Lung (tissue), 16 donors: ENCODE measurements around the gene ZNF350. TPM values are rescaled to one million over a fixed set of nuclear protein-coding genes. Genes with fewer than 3 reads are reported as not detected.
A peak's percentile ranks its signal among the peaks of the same experiment; 100 is the strongest.

Source experiments
- ATAC-seq: fragments of 200-7000 bp; cut with Tn5 transposase; one replicate; pipeline ENCODE4 v1.9.1; 2020; ENCODE audit warnings: moderate number of reproducible peaks; ENCODE audit not compliant: insufficient read depth, low FRiP score
- DNase-seq, 3 donors: peaks; one replicate each; pipeline ENCODE4 v3.0.0-alpha.2; 2013 to 2017
- H3K27ac ChIP-seq, 2 donors: one replicate each; pipeline ENCODE4 v1.5.1; 2013; ENCODE audit warnings: mild to moderate bottlenecking in 2 of 2, moderate library complexity in 2 of 2, control low read depth in 1 of 2, inconsistent platforms in 1 of 2, low read depth in 1 of 2, low read length in 1 of 2
- H3K27me3 ChIP-seq, 3 donors: one replicate each; pipeline ENCODE4 v1.5.1; 2013; ENCODE audit warnings: low read length in 2 of 3; ENCODE audit not compliant: control insufficient read depth in 3 of 3, insufficient read depth in 3 of 3
- H3K36me3 ChIP-seq, 4 donors: one replicate each; pipeline ENCODE4 v1.5.1; 2013; ENCODE audit warnings: low read length in 4 of 4, mild to moderate bottlenecking in 1 of 4, moderate library complexity in 1 of 4; ENCODE audit not compliant: control insufficient read depth in 4 of 4, insufficient read depth in 4 of 4
- H3K4me1 ChIP-seq, 5 donors: one replicate each; pipeline ENCODE4 v1.5.1; 2013; ENCODE audit warnings: low read length in 5 of 5, mild to moderate bottlenecking in 2 of 5, moderate library complexity in 1 of 5; ENCODE audit not compliant: control insufficient read depth in 5 of 5, insufficient read depth in 5 of 5
- H3K4me3 ChIP-seq: one replicate; pipeline ENCODE4 v1.5.1; 2013; ENCODE audit warnings: mild to moderate bottlenecking, control low read depth, moderate library complexity
- H3K9ac ChIP-seq, 2 donors: one replicate each; pipeline ENCODE4 v1.5.1; 2013; ENCODE audit warnings: low read length in 2 of 2, control low read depth in 1 of 2; ENCODE audit not compliant: insufficient read depth in 1 of 2
- H3K9me3 ChIP-seq, 4 donors: one replicate each; pipeline ENCODE4 v1.5.1; 2013; ENCODE audit warnings: low read length in 3 of 4, mild to moderate bottlenecking in 1 of 4, moderate library complexity in 1 of 4; ENCODE audit not compliant: control insufficient read depth in 4 of 4, insufficient read depth in 3 of 4
- CTCF ChIP-seq: IDR thresholded peaks from 2 replicates; pipeline ENCODE4 v1.5.1; 2012; ENCODE audit warnings: mild to moderate bottlenecking; ENCODE audit errors: control extremely low read depth, extremely low read depth
- WGBS, 2 donors: extraction: QIAGEN DNeasy Blood & Tissue Kit; methylation state at CpG; one replicate each; pipeline ENCODE4 v1.1.7; 2013; 5-methylcytosine and 5-hydroxymethylcytosine counted together
- long read RNA-seq, 5 donors: transcript quantifications; one replicate each; lab custom pipeline, GENCODE V29; 2026
- polyA plus RNA-seq, 2 donors: library from polyadenylated mRNA; stranded (reverse); fragments of 200-250 nt; gene quantifications; one replicate each; pipeline ENCODE4 v1.2.1, GENCODE V29; 2013
- total RNA-seq, 2 donors: library from RNA; depleted of rRNA in 1 of 2; stranded (reverse); fragments of >200 nt in 1 of 2; gene quantifications; one replicate each; pipeline ENCODE4 v1.2.1, GENCODE V29; 2014 to 2021
- donor health status: control.
- donor health status: control.
- donor health status: Bipolar disorder and iron deficiency.
- donor health status: healthy.
- donor health status: DM: yes; HTN: yes; CAD: no.

The ZNF350 gene
- 10 to 100 TPM in 1 of 2 donors, 1 to 10 TPM in 1; 8.7 to 14.4 TPM for total RNA-seq
- 1 to 10 TPM; 7.3 to 8.2 TPM for polyA plus RNA-seq
- long read RNA-seq, donor 1, partial matches to known transcripts: 0 of 4 reads
- long read RNA-seq, donor 1, other reads (novel, unspliced or antisense): 0 of 4 reads
- long read RNA-seq, donor 2, partial matches to known transcripts: 0 of 1 reads
- long read RNA-seq, donor 2, other reads (novel, unspliced or antisense): 0 of 1 reads
- long read RNA-seq, donor 3, partial matches to known transcripts: 0 of 3 reads
- long read RNA-seq, donor 3, other reads (novel, unspliced or antisense): 0 of 3 reads
- long read RNA-seq, donor 4, partial matches to known transcripts: 0 of 2 reads
- long read RNA-seq, donor 4, other reads (novel, unspliced or antisense): 0 of 2 reads
- long read RNA-seq, donor 5, partial matches to known transcripts: 0 of 2 reads
- long read RNA-seq, donor 5, other reads (novel, unspliced or antisense): 0 of 2 reads

- TF ChIP-seq CTCF: no peak
- Histone ChIP-seq H3K27ac (peak within 1 kb of the TSS; percentile 70 to 91), H3K9me3 (peaks cover 1 to 31% (median 13%) of the 10 kb centered on the region in 4 donors), H3K4me3 (peak within 1 kb of the TSS; percentile 100), H3K4me1 (peaks cover 0 to 8% (median 0%) of the 10 kb centered on the region in 5 donors), H3K9ac (peak within 1 kb of the TSS; percentile 78 to 98), H3K27me3 (no peaks in the 10 kb centered on the region), H3K36me3 (peaks cover 0 to 15% (median 3%) of the 10 kb centered on the region in 4 donors)
- peak; percentile 94 to 98 (median 97) for DNase-seq
- WGBS, 2 donors: 2 to 4% methylated on average over 33 of the region's 33 CpGs
- peak; percentile 100 for ATAC-seq
Observed at GRCh38 chr19:51986309-51987291, at the start of gene ZNF350. Gene ZNF350 (minus strand): TSS chr19:51986840. CDS start chr19:51974360, 12,480 bp downstream.

- no peak overlapping the region for H3K27ac ChIP-seq
- H3K9me3 ChIP-seq: peaks cover 38 to 53% (median 51%) of the 10 kb centered on the region in 4 donors
- no peaks in the 10 kb centered on the region for H3K4me1 ChIP-seq
- H3K36me3 ChIP-seq: peaks cover 36 to 74% (median 59%) of the 10 kb centered on the region in 4 donors
- DNase-seq (no peak), ATAC-seq (no peak)
- no peak for TF ChIP-seq CTCF
- WGBS, 2 donors: 98% methylated on average over 12 of the region's 12 CpGs
- H3K4me3 ChIP-seq: no peak overlapping the region
- no peaks in the 10 kb centered on the region for H3K27me3 ChIP-seq
- H3K9ac ChIP-seq: no peak overlapping the region
Observed at GRCh38 chr19:52034051-52034728, 47.5 kb upstream of the ZNF350 start.

- Histone ChIP-seq H3K27ac (peak overlapping the region; percentile 88 to 90), H3K27me3 (no peaks in the 10 kb centered on the region), H3K36me3 (peaks cover 12 to 50% (median 30%) of the 10 kb centered on the region in 4 donors), H3K4me3 (peak overlapping the region; percentile 68), H3K9me3 (peaks cover 15 to 26% (median 24%) of the 10 kb centered on the region in 4 donors), H3K4me1 (peaks cover 0 to 7% (median 2%) of the 10 kb centered on the region in 5 donors), H3K9ac (peak overlapping the region; percentile 85 to 99)
- TF ChIP-seq CTCF: no peak
- WGBS, 2 donors: 16 to 20% methylated on average over 5 of the region's 5 CpGs
- no peak for ATAC-seq
- no peak for DNase-seq
Observed at GRCh38 chr19:52028780-52029123, 42.1 kb upstream of the ZNF350 start.
